Head of caudate nucleus (tissue), 42 donors: ENCODE measurements around the gene BMP10.
"Not testable (repeated sequence)": the region's sequence is repeated elsewhere in the genome, so short reads cannot be mapped to it uniquely, and the experiment has no call there.

ENCODE experiments used
- DNase-seq, 42 donors: peaks; one replicate each; pipeline versions ENCODE4 v3.0.0 to v3.0.0-alpha.2; 2020 to 2021; ENCODE audit warnings: mixed read lengths in 7 of 42
- intact Hi-C: fragments of 100-400 bp; cut with DNase I; formaldehyde crosslinking; loops from one replicate; pipeline ENCODE4 v1.15.0; 2022

BMP10 gene

DNA sequence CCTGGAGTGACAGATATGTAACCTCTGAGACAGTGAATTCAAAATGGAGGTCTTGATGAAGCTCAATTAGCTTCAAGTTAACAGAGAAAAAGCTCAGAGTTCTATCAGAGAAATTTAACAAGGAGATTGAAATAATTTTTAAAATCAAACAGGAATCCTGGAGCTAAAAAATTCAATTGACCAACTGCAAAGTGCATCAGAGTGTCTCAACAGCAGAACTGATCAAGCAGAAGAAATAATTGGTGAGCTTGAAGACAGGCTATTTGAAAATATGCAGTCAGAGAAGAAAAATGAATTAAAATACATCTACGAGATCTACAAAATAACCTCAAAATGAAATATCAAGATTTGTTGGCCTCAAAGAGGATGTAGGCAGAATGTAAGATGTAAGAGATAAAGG, 30.4 kb upstream of the BMP10 start:
- DNase-seq: no peak
- intact Hi-C loops: no loop called here

DNA sequence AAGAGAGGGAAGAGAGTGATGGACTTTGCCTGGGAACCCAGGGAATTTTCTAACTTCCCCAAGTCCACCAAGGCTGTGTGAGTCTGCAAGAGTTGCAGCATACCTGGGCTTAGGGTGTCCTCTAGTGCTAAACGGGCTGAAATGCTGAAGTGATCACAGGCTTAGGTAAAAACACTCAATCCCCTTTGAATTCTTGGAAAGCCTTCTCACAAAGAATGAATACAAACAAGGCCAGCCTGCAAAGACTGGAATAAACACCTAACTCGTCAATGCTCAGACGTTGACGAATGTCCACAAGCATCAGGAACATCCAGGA, 30.0 kb upstream of the BMP10 start:
- DNase-seq: no peak
- intact Hi-C loops: no loop called here

- no peak for DNase-seq
- intact Hi-C loops: no loop called here
Measured at GRCh38 chr2:68900496-68901198, 29.4 kb upstream of the BMP10 start.

DNA sequence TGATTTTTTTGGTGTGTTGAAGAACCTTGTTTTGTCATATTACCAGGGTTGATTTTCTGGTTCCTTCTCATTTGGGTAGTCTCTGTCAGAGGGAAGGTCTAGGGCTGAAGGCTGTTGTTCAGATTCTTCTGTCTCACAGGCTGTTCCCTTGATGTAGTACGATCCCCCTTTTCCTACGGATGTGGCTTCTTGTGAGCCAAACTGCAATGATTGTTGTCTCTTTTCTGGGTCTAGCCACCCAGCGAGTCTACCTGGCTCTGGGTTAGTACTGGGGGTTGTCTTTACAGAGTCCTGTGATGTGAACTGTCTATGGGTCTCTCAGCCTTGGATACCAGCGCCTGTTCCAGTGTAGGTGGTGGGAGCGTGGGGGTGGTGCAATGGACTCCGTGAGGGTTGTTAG, 24.8 kb upstream of the BMP10 start:
- intact Hi-C loops, DNase-seq: not testable (repeated sequence)

DNA sequence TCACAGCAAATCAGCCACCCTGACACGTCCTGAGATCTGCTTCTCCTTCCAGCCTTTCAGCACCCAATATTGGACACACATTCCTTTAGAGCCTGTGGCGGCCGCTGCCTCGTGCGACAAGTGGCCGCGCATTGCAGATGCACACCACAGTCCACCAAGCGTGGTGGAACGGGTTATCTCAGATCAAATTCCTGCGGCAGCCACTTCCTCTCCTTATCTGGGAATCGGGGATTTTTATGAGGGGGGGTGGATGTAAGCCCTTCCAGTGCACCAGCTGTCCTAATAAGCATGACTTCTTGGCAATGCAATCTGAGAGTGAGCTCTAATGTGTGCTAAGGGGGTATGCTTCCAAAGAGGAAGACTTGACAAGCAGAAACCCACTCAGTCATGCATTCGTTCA, 18.3 kb upstream of the BMP10 start:
- DNase-seq: no peak
- intact Hi-C loops: no loop called here

DNA sequence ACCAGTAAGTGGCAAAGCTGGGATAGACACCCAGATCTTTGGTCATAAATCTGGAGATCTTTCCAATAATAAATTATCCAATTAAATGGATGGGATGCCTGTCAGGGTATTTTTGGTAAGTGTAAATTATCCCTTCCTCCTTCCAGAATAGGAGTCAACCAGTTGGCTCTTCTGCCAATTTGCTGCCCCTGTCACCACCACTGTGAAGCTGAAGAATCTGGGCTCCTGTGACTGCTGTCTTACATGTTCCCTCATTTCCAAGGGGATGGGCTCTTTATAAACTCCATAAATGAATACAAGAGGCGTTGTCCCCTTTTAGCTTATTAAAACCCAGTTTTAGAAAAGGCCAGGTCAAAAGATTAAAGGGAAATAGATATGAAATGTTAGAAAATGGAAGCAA, 17.8 kb upstream of the BMP10 start:
- DNase-seq: no peak
- intact Hi-C loops: no loop called here

- intact Hi-C loops: no loop called here
- no peak for DNase-seq
Measured at GRCh38 chr2:68888038-68888704, 17.0 kb upstream of the BMP10 start.

GRCh38 chr2:68885811-68886075, 14.5 kb upstream of the BMP10 start:
- DNase-seq: no peak
- intact Hi-C loops: no loop called here

- no peak for DNase-seq
Measured at GRCh38 chr2:68885074-68885810, 14.0 kb upstream of the BMP10 start.

DNA sequence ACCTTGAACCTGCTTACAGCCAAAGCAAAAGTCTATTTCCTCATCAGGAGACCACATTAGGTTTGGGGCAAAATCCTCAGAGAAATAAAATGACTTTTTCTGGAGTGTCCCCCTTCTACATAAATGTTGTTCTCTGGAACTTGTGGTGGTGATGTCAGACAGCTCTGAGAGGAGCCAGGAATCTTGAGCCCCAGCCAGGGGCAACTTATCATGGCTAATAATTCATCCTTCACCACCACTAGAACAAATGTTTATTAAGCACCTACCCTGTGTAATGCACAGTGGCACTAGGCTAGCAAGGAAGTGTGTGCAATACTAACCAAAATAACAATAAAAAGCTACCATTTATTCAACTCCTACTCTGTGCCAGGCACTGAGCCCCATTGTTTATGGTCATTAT, 9.0 kb upstream of the BMP10 start:
- intact Hi-C loops: no loop called here

More at GRCh38 chr2:68885074-68885810, 14.0 kb upstream of the BMP10 start:
- intact Hi-C loops: no loop called here

GRCh38 chr2:68879296-68879695, 8.1 kb upstream of the BMP10 start:
- intact Hi-C loops: no loop called here
- no peak for DNase-seq

More for the DNA sequence above, 9.0 kb upstream of the BMP10 start:
- no peak for DNase-seq

- intact Hi-C loops: no loop called here
- DNase-seq: no peak
Measured at GRCh38 chr2:68878753-68879152, 7.6 kb upstream of the BMP10 start.

GRCh38 chr2:68878071-68878711, 7.0 kb upstream of the BMP10 start:
- intact Hi-C loops: no loop called here
- no peak for DNase-seq

- intact Hi-C loops: no loop called here
- no peak for DNase-seq
Measured at GRCh38 chr2:68877079-68877772, 6.0 kb upstream of the BMP10 start.

- intact Hi-C loops: no loop called here
- no peak for DNase-seq
Measured at GRCh38 chr2:68870215-68870614, 982 bp downstream of the BMP10 start.

DNA sequence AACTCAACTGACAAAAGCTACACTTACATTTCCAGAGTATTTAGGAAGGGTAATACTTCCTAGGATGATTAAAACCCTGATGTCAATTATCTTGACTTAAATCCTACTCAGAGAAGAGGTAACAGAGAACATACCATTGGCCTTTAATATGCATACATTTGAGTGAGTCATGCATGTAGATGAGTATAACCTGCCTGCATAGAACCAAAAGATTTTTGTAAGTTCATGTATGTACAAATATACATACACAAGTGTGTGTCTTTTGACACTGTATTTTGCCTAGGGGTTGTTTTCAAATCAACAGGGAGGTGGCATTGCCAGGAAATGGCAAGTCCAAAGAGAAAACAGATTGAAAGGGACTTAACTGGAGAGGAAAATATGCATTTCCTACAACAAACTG, 6.1 kb downstream of the BMP10 start:
- intact Hi-C loops: no loop called here
- no peak for DNase-seq

GRCh38 chr2:68863996-68864395, 7.2 kb downstream of the BMP10 start:
- intact Hi-C loops: no loop called here

DNA sequence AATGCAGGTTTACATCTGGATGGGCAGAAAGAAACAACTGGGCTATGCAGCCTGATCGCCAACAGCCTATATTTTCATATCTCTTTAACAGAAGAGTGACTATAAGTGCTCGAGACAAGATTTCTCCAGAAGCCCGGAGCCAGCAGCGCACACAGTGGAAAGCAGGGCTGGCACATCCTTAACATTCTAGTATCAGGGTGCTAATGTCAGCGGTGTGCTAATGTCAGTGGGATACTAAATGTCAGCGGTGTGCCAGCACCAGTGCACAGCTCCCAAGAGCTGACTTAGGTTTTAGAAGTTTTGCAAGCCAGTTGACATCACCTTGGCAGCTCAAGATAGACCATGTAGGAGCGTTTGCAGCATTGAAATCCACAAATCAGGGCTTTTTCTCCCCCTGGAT, 8.3 kb downstream of the BMP10 start:
- no peak for DNase-seq
- intact Hi-C loops: no loop called here

More at GRCh38 chr2:68863996-68864395, 7.2 kb downstream of the BMP10 start:
- DNase-seq: no peak

DNA sequence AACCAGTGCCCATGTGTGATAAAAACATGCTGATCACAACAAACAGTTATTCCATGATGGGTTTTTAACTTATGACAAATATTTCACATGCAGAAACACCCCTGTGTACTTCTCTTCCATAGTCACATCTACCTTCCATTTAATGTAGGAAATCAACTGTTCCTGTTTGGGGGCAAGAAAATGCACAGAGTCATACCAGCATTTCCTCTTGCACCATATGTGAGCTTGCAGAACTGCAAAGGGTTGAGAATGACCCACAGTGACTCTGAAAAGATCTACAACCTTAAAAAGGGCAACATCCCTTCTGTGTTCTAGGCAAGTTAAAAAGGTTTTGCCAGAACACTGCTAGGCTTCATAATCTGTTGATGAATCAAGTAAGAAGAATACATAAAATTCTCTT, 9.9 kb downstream of the BMP10 start:
- no peak for DNase-seq
- intact Hi-C loops: no loop called here

DNA sequence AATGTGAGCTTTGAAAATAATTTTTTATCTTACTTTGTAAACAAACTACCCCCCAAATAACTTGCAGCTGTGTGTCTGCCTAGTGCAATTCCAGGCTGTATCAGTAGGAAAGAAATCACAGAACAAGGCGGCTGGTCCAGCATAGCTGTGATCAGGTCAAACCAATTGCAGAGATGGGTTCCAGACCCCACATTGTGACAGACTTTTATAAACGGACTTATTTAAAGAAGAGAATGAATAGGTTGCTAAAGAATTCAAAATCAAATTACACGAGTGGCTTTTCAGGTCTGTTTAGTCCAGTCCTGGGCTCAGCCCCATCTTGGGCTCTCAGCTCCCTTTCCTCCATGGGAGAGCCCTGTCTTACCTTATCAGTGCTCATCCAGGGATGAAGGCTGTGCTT, 11.1 kb downstream of the BMP10 start:
- DNase-seq: no peak
- intact Hi-C loops: no loop called here
